ENCODE data around the gene JAK1. TPM values are rescaled to one million over a fixed set of nuclear protein-coding genes. Genes with fewer than 3 reads are reported as not detected.

Gene JAK1
- total RNA-seq: 100 to 1,000 TPM; 106 to 136 TPM

DNA sequence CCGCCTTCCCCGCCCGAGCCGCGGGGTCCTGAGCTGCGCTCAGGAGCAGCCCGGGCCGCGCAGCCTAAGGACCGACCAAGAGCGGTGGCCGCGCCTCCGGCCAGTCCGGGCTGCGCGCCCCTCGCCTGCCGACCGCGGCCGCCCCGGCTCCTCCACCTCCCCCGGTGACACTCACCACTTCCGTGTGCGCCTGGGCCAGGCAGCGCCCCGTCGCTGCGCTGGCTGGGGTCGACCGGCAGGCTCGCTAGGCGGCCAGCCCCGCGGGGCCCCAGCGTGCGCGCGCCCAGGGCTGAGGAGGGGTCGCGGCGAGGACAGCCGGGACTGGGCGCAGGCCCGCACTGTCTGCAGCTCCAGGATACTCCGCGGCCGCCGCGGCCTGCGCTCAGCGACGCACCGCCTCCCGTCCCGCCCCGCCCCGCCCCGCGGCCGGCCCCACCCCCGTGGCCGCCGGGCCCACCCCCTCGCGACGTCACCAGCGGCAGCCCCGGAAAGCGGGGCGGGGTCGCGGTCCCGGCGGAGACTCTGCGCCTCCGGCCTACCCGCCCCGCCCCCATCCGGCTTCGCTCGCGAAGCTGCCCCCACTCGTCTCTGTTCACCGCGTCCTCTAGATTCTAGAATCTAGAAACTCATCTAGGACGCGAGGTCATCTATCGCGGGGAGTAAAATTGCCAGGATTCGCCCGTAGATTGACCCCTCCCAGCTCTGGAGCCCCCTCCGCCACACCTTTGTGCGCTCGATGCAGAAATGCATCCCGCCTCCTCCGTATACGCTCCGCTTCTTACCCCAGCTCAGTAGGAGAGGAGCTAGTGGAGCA lies at the start of gene JAK1:
JAK1 (minus strand) TSS at position 392 of the 814 bp plus-strand sequence. CDS start 80,285 bp downstream, outside the sequence.
- DNase-seq (peak; percentile 86 to 89 (median 88)), ATAC-seq (peak; percentile 95)
- Histone ChIP-seq H3K4me1 (peaks cover 29% of the 10 kb centered on the region), H3K9me3 (no peaks in the 10 kb centered on the region), H3K27me3 (no peaks in the 10 kb centered on the region), H3K4me3 (peak within 1 kb of the TSS; percentile 72 to 78), H3K36me3 (replicated peaks in 1 of 2; ENCODE audit: insufficient read depth in 1 of 2, low read depth in 2 of 2) (no peaks in the 10 kb centered on the region), H3K27ac (peak within 1 kb of the TSS; percentile 88 to 97 (median 94))
- WGBS, 2 donors: 0% methylated on average over 11 to 75 of the region's 100 CpGs
- TF ChIP-seq POLR2A (IDR thresholded peaks at IDR 0.05): peak; percentile 16 to 93 (median 66)
- TF ChIP-seq, protein P1, sequence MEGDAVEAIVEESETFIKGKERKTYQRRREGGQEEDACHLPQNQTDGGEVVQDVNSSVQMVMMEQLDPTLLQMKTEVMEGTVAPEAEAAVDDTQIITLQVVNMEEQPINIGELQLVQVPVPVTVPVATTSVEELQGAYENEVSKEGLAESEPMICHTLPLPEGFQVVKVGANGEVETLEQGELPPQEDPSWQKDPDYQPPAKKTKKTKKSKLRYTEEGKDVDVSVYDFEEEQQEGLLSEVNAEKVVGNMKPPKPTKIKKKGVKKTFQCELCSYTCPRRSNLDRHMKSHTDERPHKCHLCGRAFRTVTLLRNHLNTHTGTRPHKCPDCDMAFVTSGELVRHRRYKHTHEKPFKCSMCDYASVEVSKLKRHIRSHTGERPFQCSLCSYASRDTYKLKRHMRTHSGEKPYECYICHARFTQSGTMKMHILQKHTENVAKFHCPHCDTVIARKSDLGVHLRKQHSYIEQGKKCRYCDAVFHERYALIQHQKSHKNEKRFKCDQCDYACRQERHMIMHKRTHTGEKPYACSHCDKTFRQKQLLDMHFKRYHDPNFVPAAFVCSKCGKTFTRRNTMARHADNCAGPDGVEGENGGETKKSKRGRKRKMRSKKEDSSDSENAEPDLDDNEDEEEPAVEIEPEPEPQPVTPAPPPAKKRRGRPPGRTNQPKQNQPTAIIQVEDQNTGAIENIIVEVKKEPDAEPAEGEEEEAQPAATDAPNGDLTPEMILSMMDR (IDR thresholded peaks at IDR 0.05): peak in 2 of 7 experiments; percentile 28 to 38
- intact Hi-C loops (cut with DNase I): no loop called here

DNA sequence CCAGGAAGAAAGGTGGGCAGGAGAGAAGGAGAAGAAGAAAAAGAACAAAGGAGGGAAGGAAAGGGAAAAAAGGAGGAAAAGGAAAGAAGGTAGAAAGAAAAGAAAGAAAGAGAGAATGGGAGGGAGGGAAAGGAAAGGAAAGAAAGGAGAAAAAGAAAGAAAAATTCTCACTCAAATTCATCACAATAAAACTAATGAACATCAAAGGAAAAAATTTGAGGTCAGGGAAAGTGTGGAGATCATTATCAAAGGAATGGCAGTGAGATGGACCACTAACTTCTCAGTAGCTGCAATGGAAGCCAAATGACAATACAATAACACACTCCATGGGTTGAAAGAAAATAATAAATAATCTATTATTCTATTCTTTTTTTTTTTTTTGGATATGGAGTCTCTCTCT lies 48.0 kb upstream of the JAK1 start:
- Histone ChIP-seq H3K4me1 (no peaks in the 10 kb centered on the region), H3K27ac (no peak overlapping the region), H3K4me3 (no peak overlapping the region), H3K36me3 (replicated peaks in 1 of 2; ENCODE audit: insufficient read depth in 1 of 2, low read depth in 2 of 2) (no peaks in the 10 kb centered on the region), H3K27me3 (no peaks in the 10 kb centered on the region), H3K9me3 (no peaks in the 10 kb centered on the region)
- intact Hi-C loops (cut with DNase I): no loop called here
- ATAC-seq (no peak), DNase-seq (no peak)
- no peak for TF ChIP-seq POLR2A (IDR thresholded peaks at IDR 0.05)

DNA sequence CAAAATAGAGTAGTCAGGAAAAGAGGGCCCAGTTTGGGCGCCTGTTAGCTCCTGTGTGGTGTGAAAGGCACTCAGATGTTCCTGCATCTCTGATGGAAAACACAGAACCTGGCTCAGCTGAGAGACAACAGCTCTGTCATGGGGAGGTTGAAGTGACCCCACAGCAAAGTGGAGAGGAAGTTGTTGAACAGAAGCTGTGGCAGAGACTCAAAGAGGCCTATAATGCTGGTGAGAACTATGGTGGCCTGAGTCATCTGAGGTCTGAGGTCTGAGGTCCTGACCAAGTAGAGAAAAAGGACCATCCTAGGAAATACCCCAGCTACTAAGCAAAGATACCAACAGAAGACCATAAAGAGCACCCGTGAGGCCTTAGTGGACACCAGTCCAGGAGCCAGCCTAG lies 45.6 kb upstream of the JAK1 start:
- TF ChIP-seq POLR2A (IDR thresholded peaks at IDR 0.05): no peak
- TF ChIP-seq, protein P1 (IDR thresholded peaks at IDR 0.05): no peak
- Histone ChIP-seq H3K27me3 (no peaks in the 10 kb centered on the region), H3K4me3 (no peak overlapping the region), H3K36me3 (replicated peaks in 1 of 2; ENCODE audit: insufficient read depth in 1 of 2, low read depth in 2 of 2) (no peaks in the 10 kb centered on the region), H3K27ac (no peak overlapping the region), H3K4me1 (no peaks in the 10 kb centered on the region), H3K9me3 (no peaks in the 10 kb centered on the region)
- ATAC-seq (no peak), DNase-seq (no peak)
- intact Hi-C loops (cut with DNase I): no loop called here
- 89 to 97% methylated on average over 2 of the region's 2 CpGs for WGBS, 2 donors

DNA sequence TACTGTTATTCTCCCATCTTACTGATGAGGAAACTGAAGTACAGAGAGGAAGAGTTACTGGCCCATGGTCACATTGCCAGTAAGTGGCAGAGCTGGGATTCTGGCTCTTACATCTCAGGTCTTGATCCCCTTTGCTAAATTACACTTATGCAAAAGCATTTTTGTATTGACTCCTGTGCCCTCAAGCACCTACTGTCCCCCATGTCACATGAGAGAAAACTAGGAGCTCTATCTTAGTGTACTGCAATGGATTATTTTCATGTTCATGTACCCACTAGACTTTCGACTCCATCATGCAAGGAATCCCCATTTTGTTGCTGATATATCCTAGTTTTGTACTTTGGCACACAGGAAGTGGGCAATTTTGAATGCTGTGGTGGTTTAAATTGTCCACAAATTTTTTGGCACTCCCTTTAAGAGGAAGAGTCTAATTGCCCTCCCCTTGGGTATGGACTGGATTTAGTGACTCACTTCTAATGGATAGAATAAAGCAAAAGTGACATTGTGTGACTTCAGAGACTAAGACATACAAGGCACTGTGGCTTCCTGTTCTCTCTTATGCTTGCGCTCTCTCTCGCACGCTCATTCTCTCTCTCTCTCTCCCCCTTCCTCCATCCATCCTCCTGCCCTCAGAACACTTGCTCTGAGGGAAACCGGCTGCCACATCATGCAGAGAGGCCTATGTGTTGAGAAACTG lies 43.5 kb upstream of the JAK1 start:
- H3K9me3 ChIP-seq: no peaks in the 10 kb centered on the region
- WGBS, 2 donors: 97 to 99% methylated on average over 5 of the region's 5 CpGs
- no peak for DNase-seq
- H3K27ac ChIP-seq: no peak overlapping the region
- H3K36me3 ChIP-seq (replicated peaks in 1 of 2; ENCODE audit: insufficient read depth in 1 of 2, low read depth in 2 of 2): no peaks in the 10 kb centered on the region
- intact Hi-C loops (cut with DNase I): no loop called here
- no peak overlapping the region for H3K4me3 ChIP-seq
- no peak for TF ChIP-seq POLR2A (IDR thresholded peaks at IDR 0.05)
- TF ChIP-seq, protein P1 (IDR thresholded peaks at IDR 0.05): no peak
- ATAC-seq: no peak
- H3K27me3 ChIP-seq: no peaks in the 10 kb centered on the region
- no peaks in the 10 kb centered on the region for H3K4me1 ChIP-seq

DNA sequence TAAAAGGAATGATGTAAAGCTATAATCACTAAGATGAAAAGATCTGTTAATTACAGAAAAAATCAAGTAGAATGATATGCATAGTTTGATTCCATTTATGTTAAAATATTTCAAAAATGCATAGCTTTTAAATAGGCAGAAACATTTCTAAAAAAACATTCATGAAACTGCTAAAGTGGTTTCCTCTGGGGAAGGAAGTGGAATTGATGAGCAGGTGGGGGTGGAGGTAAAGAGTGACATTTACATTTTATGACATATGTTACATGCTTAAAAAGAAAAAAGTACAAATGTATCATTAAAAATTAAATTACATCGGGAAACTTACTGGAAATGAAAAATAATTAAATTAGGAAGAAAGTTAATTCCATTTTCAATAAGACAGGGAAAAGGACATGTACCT lies 42.8 kb upstream of the JAK1 start:
- Histone ChIP-seq H3K4me1 (no peaks in the 10 kb centered on the region), H3K9me3 (no peaks in the 10 kb centered on the region), H3K36me3 (replicated peaks in 1 of 2; ENCODE audit: insufficient read depth in 1 of 2, low read depth in 2 of 2) (no peaks in the 10 kb centered on the region), H3K27ac (no peak overlapping the region), H3K27me3 (no peaks in the 10 kb centered on the region), H3K4me3 (no peak overlapping the region)
- intact Hi-C loops (cut with DNase I): no loop called here
- TF ChIP-seq, protein P1 (IDR thresholded peaks at IDR 0.05): no peak
- TF ChIP-seq POLR2A (IDR thresholded peaks at IDR 0.05): no peak
- 74 to 90% methylated on average over 1 of the region's 1 CpG for whole genome bisulfite sequencing, 2 donors
- DNase-seq (no peak), ATAC-seq (no peak)
